ENCODE results near the gene MOB3B.

GRCh38 chr9:27280860-27281259 is 248.8 kb downstream of the MOB3B start:
- TF ChIP-seq CTCF (IDR thresholded peaks at IDR 0.05) (no peak), POLR2A (IDR thresholded peaks at IDR 0.05) (no peak), POLR2AphosphoS5 (IDR thresholded peaks at IDR 0.05; ENCODE audit: insufficient read depth in 1 of 2, low read depth in 1 of 2) (no peak)

All from vagina (tissue), 2 donors.